Measurements from ENCODE around the gene KCNIP4. TPM values are rescaled to one million over a fixed set of nuclear protein-coding genes. Genes with fewer than 3 reads are reported as not detected.

Gene KCNIP4
- total RNA-seq, 1 donor from 2014 or later, result not detected

GRCh38 chr4:21320034-21320433 is 628.5 kb downstream of the KCNIP4 start:
- Mint-ChIP-seq H3K9me3 (peaks cover 12% of the 10 kb centered on the region), H3K4me3 (no peak overlapping the region), H3K27ac (no peak overlapping the region), H3K4me1 (no peaks in the 10 kb centered on the region), H3K27me3 (no peaks in the 10 kb centered on the region), H3K36me3 (ENCODE audit: low read depth) (no peaks in the 10 kb centered on the region)
- TF ChIP-seq CTCF (IDR thresholded peaks at IDR 0.05), result no peak
- intact Hi-C loops (cut with micrococcal nuclease), result no loop called here
- POLR2A ChIA-PET, result no interaction called here
- ATAC-seq (ENCODE audit: low read depth) (no peak), DNase-seq (no peak)
- CTCF ChIA-PET, result no interaction called here

- Mint-ChIP-seq H3K36me3 (ENCODE audit: low read depth) (no peaks in the 10 kb centered on the region), H3K27ac (no peak overlapping the region), H3K9me3 (peaks cover 12% of the 10 kb centered on the region), H3K4me3 (no peak overlapping the region), H3K4me1 (no peaks in the 10 kb centered on the region), H3K27me3 (peaks cover 3% of the 10 kb centered on the region)
- ATAC-seq (ENCODE audit: low read depth), result no peak
- no peak for TF ChIP-seq CTCF (IDR thresholded peaks at IDR 0.05)
- ChIA-PET POLR2A (no interaction called here), CTCF (no interaction called here)
- intact Hi-C loops (cut with micrococcal nuclease), result no loop called here
- no peak for DNase-seq
Observed at GRCh38 chr4:21307709-21308108, 640.9 kb downstream of the KCNIP4 start.

- no peak for TF ChIP-seq CTCF (IDR thresholded peaks at IDR 0.05)
- no peaks in the 10 kb centered on the region for H3K4me1 Mint-ChIP-seq
- H3K27me3 Mint-ChIP-seq, result peaks cover 3% of the 10 kb centered on the region
- no peak overlapping the region for H3K27ac Mint-ChIP-seq
- ChIA-PET POLR2A (no interaction called here), CTCF (no interaction called here)
- H3K9me3 Mint-ChIP-seq, result peaks cover 6% of the 10 kb centered on the region
- no peak for ATAC-seq (ENCODE audit: low read depth)
- H3K36me3 Mint-ChIP-seq (ENCODE audit: low read depth), result no peaks in the 10 kb centered on the region
- H3K4me3 Mint-ChIP-seq, result no peak overlapping the region
- no peak for DNase-seq
- intact Hi-C loops (cut with micrococcal nuclease), result no loop called here
Observed at GRCh38 chr4:21304540-21304887, 644.1 kb downstream of the KCNIP4 start.

GRCh38 chr4:21290562-21290961 is 658.0 kb downstream of the KCNIP4 start:
- no peaks in the 10 kb centered on the region for H3K9me3 Mint-ChIP-seq
- no peaks in the 10 kb centered on the region for H3K4me1 Mint-ChIP-seq
- intact Hi-C loops (cut with micrococcal nuclease), result no loop called here
- H3K27ac Mint-ChIP-seq, result no peak overlapping the region
- POLR2A ChIA-PET, result no interaction called here
- no peak overlapping the region for H3K4me3 Mint-ChIP-seq
- CTCF ChIA-PET, result no interaction called here
- no peaks in the 10 kb centered on the region for H3K36me3 Mint-ChIP-seq (ENCODE audit: low read depth)
- no peak for ATAC-seq (ENCODE audit: low read depth)
- DNase-seq, result no peak
- H3K27me3 Mint-ChIP-seq, result no peaks in the 10 kb centered on the region
- no peak for TF ChIP-seq CTCF (IDR thresholded peaks at IDR 0.05)

GRCh38 chr4:21276046-21276445 is 672.5 kb downstream of the KCNIP4 start:
- POLR2A ChIA-PET, result no interaction called here
- Mint-ChIP-seq H3K27ac (no peak overlapping the region), H3K27me3 (no peaks in the 10 kb centered on the region), H3K4me1 (no peaks in the 10 kb centered on the region), H3K4me3 (no peak overlapping the region), H3K9me3 (peaks cover 3% of the 10 kb centered on the region), H3K36me3 (ENCODE audit: low read depth) (no peaks in the 10 kb centered on the region)
- ATAC-seq (ENCODE audit: low read depth) (no peak), DNase-seq (no peak)
- intact Hi-C loops (cut with micrococcal nuclease), result no loop called here
- CTCF ChIA-PET, result no interaction called here
- no peak for TF ChIP-seq CTCF (IDR thresholded peaks at IDR 0.05)
